T-helper 2 cell (primary cell): ENCODE measurements around the gene EHMT2.
A peak's percentile ranks its signal among the peaks of the same experiment; 100 is the strongest.

Experiments
- DNase-seq, 5 experiments: peaks; one replicate each; pipeline versions ENCODE4 v3.0.0 to v3.0.0-alpha.2; 2012 to 2022

The EHMT2 gene

DNA sequence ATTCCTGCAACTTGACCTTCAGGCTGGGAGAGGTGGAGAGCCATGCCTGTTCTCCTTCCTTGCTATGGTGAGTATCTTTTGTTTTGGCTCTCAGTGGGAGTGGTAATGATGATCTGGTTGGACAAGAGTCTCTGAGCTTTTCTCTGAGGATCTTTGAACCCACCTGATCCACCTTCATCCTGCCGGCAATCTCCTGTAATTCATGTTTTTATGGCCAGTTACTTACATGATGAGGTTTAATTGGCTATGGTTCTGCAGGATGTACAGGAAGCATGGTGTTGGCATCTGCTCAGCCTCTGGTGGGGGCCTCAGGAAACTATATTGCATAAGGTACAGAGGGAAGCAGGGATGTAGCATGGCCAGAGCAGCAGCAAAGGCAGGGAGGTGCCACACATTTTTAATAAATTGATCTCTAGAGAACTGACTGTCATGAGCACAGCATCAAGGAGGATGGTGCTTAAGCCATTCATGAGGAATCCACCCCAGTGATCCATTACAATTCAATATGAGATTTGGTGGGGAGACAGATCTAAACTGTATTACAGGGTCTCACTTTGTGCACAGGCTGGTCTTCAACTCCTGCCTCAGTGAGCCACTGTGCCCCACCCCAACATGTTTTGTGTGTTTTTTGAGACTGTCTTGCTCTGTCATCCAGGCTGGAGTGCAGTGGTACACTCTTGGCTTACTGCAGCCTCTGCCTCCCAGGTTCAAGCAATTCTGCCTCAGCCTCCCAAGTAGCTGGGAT, 60.0 kb downstream of the EHMT2 start:
- no peak for DNase-seq

DNA sequence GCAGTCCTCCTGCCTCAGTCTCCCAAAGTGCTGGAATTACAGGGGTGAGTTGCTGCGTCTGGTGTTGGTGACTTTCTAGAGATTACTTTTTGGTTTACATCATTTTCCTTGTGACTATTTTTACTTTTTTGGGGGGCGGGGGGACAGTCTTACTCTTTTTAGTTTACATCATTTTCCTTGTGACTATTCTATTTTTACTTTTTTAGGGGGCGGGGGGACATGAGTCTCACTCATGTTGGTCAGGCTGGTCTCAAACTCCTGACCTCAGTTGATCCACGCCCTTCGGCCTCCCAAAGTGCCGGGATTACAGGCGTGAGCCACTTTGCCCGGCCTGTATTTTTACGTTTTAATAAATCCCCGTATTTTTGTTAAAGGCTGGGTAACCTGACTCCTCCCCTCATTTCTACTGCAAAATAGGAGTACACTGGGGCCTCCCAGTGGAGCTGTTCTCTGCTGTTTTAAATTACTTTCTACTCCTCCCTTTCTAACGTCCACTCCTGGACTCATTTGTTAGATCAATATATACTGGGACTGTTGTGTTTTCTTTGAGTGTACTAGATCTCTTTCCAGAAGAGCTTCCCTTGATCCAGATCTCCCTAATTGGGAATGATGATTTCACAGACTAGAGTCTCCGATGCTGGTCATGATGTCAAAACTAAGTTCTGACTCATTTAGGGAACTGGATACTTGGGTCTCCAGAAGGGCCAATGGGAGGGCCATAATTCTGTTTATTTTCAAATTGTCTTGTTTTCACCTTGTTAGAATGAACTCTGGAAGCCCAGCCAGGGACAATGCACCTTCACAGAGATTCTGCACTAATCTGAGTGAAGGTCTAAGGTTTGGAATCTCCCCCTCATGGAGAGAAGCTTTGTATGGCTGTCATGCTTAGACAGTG, 60.8 kb downstream of the EHMT2 start:
- DNase-seq, result peak in 1 of 5 experiments; percentile 47

DNA sequence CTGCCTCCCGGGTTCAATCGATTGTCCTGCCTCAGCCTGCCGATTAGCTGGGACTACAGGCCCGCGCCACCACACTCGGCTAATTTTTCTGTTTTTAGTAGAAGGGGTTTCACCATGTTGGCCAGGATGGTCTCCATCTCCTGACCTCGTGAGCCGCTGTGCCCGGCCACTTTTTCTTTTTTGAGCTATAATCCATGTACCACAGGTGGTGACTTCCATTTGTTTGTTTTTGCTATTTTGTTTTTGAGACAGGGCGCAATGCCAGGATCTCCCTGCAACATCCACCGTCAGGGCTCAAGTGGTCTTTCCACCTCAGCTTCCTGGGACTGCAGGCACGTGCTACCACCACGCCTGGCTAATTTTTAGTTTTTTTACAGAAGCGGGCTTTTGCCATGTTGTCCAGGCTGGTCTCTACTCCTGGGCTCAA, 61.4 kb downstream of the EHMT2 start:
- no peak for DNase-seq

- DNase-seq, result peak; percentile 51 to 82 (median 69)
These were observed 62.9 kb downstream of the EHMT2 start for GRCh38 chr6:31834367-31835250.

- DNase-seq, result no peak
These were observed 65.9 kb downstream of the EHMT2 start for GRCh38 chr6:31831350-31832215.

DNA sequence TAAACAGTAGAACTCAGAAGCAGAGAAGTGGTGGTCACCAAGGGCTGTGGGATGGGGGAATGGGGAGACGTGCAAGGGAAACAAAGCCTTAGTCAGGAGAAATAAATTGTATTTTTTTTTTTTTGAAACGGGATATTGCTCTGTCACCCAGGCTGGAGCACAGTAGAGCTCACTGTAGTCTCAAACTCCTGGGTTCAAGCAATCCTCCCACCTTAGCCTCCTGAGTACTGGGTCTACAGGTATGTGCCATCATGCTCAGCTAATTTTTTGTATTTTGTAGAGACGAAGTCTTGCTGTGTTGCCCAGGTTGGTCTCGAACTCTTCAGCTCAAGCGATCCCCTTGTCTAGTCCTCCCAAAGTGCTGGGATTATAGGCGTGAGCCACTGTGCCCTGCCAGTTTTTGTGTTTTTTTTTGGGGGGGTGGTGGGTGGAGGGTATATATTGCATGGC, 66.6 kb downstream of the EHMT2 start:
- DNase-seq, result no peak
